ENCODE data around the gene CCNE1. TPM values are rescaled to one million over a fixed set of nuclear protein-coding genes. Genes with fewer than 3 reads are reported as not detected.

Gene CCNE1
- polyA plus RNA-seq, 1 of the 3 experiments (the other 2 are of a cell fraction), result 8.9 TPM

DNA sequence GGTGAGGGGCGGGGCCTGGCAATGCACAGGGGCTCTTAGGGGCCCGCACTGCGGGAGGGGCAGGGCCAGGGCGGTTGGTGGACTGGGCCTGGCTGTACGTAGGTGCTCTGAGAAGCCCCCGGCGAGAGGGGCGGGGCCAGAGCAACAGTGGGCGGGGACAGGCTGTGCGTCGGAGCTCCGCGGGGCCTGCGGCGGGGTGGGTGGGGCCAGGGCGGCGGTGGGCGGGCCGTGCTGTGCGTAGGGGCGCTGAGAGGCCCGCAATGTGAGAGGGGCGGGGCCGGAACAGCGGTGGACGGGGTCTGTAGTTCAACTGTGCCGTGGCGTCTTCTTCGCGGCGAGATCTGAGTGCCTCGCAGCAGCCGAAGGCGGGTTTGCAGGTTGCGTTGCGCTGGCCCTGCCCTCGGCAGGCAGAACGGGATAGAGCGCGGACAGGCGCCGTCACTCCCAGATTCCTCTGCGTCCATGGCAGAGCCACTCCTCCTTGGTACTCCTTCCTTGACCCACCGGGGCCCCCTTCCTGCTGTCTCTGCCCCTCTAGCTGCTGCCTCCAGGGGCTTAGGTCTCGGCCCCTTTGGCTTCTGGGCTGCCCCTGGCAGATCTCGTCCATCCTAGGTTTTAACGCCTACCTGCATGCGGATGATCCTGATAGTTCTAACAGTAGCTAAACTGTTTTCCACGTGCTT lies 33.2 kb downstream of the CCNE1 start:
- H3K36me3 ChIP-seq (replicated peaks in 1 of 2; ENCODE audit: control insufficient read depth in 1 of 2, insufficient read depth in 2 of 2, low read length in 1 of 2), result no peaks in the 10 kb centered on the region
- peaks cover 0 to 11% of the 10 kb centered on the region in 2 experiments; a peak in 1 of 4 replicates for H3K4me1 ChIP-seq (ENCODE audit: control insufficient read depth in 1 of 2, insufficient read depth in 2 of 2, low read depth in 1 of 2, low read length in 1 of 2)
- H3K9me3 ChIP-seq, result no peaks in the 10 kb centered on the region
- H3K9me2 ChIP-seq, result no peaks in the 10 kb centered on the region
- H3K79me2 ChIP-seq (ENCODE audit: insufficient read depth), result no peaks in the 10 kb centered on the region
- TF ChIP-seq, protein P1, sequence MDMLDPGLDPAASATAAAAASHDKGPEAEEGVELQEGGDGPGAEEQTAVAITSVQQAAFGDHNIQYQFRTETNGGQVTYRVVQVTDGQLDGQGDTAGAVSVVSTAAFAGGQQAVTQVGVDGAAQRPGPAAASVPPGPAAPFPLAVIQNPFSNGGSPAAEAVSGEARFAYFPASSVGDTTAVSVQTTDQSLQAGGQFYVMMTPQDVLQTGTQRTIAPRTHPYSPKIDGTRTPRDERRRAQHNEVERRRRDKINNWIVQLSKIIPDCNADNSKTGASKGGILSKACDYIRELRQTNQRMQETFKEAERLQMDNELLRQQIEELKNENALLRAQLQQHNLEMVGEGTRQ (IDR thresholded peaks at IDR 0.05; ENCODE audit: borderline replicate concordance, low read depth, low read length), result no peak
- TF ChIP-seq POLR2AphosphoS5 (IDR thresholded peaks at IDR 0.05; ENCODE audit: low read depth, low read length) (peak; percentile 23; the same call in 1 of the 2 replicates), SMC3 (IDR thresholded peaks at IDR 0.05; ENCODE audit: low read depth, low read length) (no peak), NRF1 (IDR thresholded peaks at IDR 0.05; ENCODE audit: low read depth, low read length) (no peak), MXI1 (IDR thresholded peaks at IDR 0.05; ENCODE audit: low read depth, low read length) (peak; percentile 92), RAD21 (IDR thresholded peaks at IDR 0.05; ENCODE audit: low read length) (no peak), TCF12 (IDR thresholded peaks at IDR 0.05) (no peak), SIN3A (IDR thresholded peaks at IDR 0.05; ENCODE audit: borderline replicate concordance, low read depth, low read length) (no peak), RXRA (IDR thresholded peaks at IDR 0.05; ENCODE audit: borderline replicate concordance, low read depth) (no peak), TAF1 (IDR thresholded peaks at IDR 0.05; ENCODE audit: borderline replicate concordance, low read depth, low read length) (0 out of 2 replicates have a peak, but pooled peaks have one; percentile 8)
- TF ChIP-seq, protein P2, sequence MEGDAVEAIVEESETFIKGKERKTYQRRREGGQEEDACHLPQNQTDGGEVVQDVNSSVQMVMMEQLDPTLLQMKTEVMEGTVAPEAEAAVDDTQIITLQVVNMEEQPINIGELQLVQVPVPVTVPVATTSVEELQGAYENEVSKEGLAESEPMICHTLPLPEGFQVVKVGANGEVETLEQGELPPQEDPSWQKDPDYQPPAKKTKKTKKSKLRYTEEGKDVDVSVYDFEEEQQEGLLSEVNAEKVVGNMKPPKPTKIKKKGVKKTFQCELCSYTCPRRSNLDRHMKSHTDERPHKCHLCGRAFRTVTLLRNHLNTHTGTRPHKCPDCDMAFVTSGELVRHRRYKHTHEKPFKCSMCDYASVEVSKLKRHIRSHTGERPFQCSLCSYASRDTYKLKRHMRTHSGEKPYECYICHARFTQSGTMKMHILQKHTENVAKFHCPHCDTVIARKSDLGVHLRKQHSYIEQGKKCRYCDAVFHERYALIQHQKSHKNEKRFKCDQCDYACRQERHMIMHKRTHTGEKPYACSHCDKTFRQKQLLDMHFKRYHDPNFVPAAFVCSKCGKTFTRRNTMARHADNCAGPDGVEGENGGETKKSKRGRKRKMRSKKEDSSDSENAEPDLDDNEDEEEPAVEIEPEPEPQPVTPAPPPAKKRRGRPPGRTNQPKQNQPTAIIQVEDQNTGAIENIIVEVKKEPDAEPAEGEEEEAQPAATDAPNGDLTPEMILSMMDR (IDR thresholded peaks at IDR 0.05), result 0 out of 2 replicates have a peak, but pooled peaks have one; percentile 12
- TF ChIP-seq, protein P3, sequence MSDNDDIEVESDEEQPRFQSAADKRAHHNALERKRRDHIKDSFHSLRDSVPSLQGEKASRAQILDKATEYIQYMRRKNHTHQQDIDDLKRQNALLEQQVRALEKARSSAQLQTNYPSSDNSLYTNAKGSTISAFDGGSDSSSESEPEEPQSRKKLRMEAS (IDR thresholded peaks at IDR 0.05; ENCODE audit: low read depth), result 0 out of 2 replicates have a peak, but pooled peaks have one; percentile 49
- peak overlapping the region; percentile 99 for H2AFZ ChIP-seq (ENCODE audit: low read depth)
- CTCF ChIA-PET, result interaction anchor here (0.7 to 2.7 kb wide), 7 partner anchors 11 to 85 kb away, joined by 3 to 12 read pairs (median 4); no protein-coding TSS in a partner anchor
- under 1% methylated on average over 17 of the region's 49 CpGs for WGBS (ENCODE audit: low lambda C conversion rate)
- POLR2A ChIA-PET, result no interaction called here
- peak overlapping the region; percentile 49 for H3K9ac ChIP-seq
- no peaks in the 10 kb centered on the region for H4K20me1 ChIP-seq (ENCODE audit: insufficient read depth)
- H3F3A ChIP-seq (replicated peaks; ENCODE audit: insufficient read depth), result peaks cover 7% of the 10 kb centered on the region
- H3K4me3 ChIP-seq (ENCODE audit: low read depth in 2 of 2, low read length in 1 of 2), result peak overlapping the region; percentile 67 to 77
- H3K27me3 ChIP-seq (ENCODE audit: insufficient read depth), result no peaks in the 10 kb centered on the region
- peak overlapping the region; percentile 27 to 63; a peak in 3 of 4 replicates for H3K27ac ChIP-seq (ENCODE audit: low read depth in 2 of 2, low read length in 1 of 2)
- H3K4me2 ChIP-seq, result peak overlapping the region; percentile 87
- DNase-seq, result no peak
